ENCODE measurements around the gene SIM2. TPM values are rescaled to one million over a fixed set of nuclear protein-coding genes. Genes with fewer than 3 reads are reported as not detected.

The SIM2 gene
- total RNA-seq, 1 donor from 2014 or later, result 9.2 TPM

- Mint-ChIP-seq H3K27ac (ENCODE audit: unreplicated experiment) (no peak overlapping the region), H3K36me3 (ENCODE audit: low read depth, unreplicated experiment) (peaks cover 13% of the 10 kb centered on the region), H3K9me3 (ENCODE audit: unreplicated experiment) (peaks cover 1% of the 10 kb centered on the region), H3K4me1 (ENCODE audit: low read depth, unreplicated experiment) (no peaks in the 10 kb centered on the region), H3K27me3 (ENCODE audit: low read depth, unreplicated experiment) (peaks cover 22% of the 10 kb centered on the region), H3K4me3 (ENCODE audit: unreplicated experiment) (no peak overlapping the region)
- no peak overlapping the region for H3K27ac ChIP-seq (ENCODE audit: low read depth, low read length)
- TF ChIP-seq CTCF (IDR thresholded peaks at IDR 0.05; ENCODE audit: insufficient read depth, low read depth, low read length), result no peak
- no peak for TF ChIP-seq EZH2 (IDR thresholded peaks at IDR 0.05; ENCODE audit: insufficient read depth, low read length)
- no peak for FAIRE-seq
- H3K4me3 ChIP-seq (ENCODE audit: insufficient read depth, low read depth, low read length), result no peak overlapping the region
- no peak overlapping the region for H3K9ac ChIP-seq (ENCODE audit: low read length)
- H3K36me3 ChIP-seq (ENCODE audit: insufficient read depth, low read length), result no peaks in the 10 kb centered on the region
- H3K79me2 ChIP-seq (ENCODE audit: insufficient read depth, low read length), result no peaks in the 10 kb centered on the region
- no peak for DNase-seq (ENCODE audit: low read depth)
- no peaks in the 10 kb centered on the region for H3K9me3 ChIP-seq (ENCODE audit: insufficient read depth, low read depth, low read length)
- H3K27me3 ChIP-seq (ENCODE audit: insufficient read depth, low read length), result peaks cover 8% of the 10 kb centered on the region
- H2AFZ ChIP-seq (ENCODE audit: low read depth, low read length), result no peak overlapping the region
- no peak overlapping the region for H3K4me2 ChIP-seq (ENCODE audit: low read length)
- no peaks in the 10 kb centered on the region for H4K20me1 ChIP-seq (ENCODE audit: insufficient read depth, low read length)
- H3K4me1 ChIP-seq (ENCODE audit: insufficient read depth, low read length), result no peaks in the 10 kb centered on the region
Observed at GRCh38 chr21:36724660-36725059, 25.7 kb downstream of the SIM2 start.

DNA sequence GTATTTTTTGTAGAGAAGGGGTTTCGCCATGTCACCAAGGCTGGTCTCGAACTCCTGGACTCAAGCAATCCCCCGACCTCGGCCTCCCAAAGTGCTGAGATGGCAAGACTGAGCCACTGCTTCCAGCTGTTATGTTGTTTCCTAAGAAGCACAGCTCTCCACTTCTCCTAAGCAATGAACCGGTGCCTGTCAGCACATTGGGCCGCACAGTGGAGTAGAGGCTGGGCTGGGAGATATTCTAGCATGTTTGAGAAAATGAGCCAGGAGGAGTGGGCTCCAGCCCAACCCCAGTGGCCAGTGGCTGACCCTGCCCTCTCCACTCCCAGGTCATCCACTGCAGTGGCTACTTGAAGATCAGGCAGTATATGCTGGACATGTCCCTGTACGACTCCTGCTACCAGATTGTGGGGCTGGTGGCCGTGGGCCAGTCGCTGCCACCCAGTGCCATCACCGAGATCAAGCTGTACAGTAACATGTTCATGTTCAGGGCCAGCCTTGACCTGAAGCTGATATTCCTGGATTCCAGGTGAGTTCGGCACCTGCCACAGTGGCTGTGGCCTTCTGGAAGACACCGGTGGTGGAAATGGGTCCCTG, 27.0 kb downstream of the SIM2 start:
- no peak overlapping the region for H3K4me3 Mint-ChIP-seq (ENCODE audit: unreplicated experiment)
- no peaks in the 10 kb centered on the region for H3K4me1 ChIP-seq (ENCODE audit: insufficient read depth, low read length)
- FAIRE-seq, result no peak
- TF ChIP-seq EZH2 (IDR thresholded peaks at IDR 0.05; ENCODE audit: insufficient read depth, low read length) (no peak), CTCF (IDR thresholded peaks at IDR 0.05; ENCODE audit: insufficient read depth, low read depth, low read length) (no peak)
- H3K27me3 ChIP-seq (ENCODE audit: insufficient read depth, low read length), result peaks cover 17% of the 10 kb centered on the region
- no peak overlapping the region for H3K4me3 ChIP-seq (ENCODE audit: insufficient read depth, low read depth, low read length)
- no peak overlapping the region for H3K4me2 ChIP-seq (ENCODE audit: low read length)
- peaks cover 17% of the 10 kb centered on the region for H3K36me3 Mint-ChIP-seq (ENCODE audit: low read depth, unreplicated experiment)
- no peaks in the 10 kb centered on the region for H3K4me1 Mint-ChIP-seq (ENCODE audit: low read depth, unreplicated experiment)
- H2AFZ ChIP-seq (ENCODE audit: low read depth, low read length), result no peak overlapping the region
- H3K79me2 ChIP-seq (ENCODE audit: insufficient read depth, low read length), result no peaks in the 10 kb centered on the region
- no peaks in the 10 kb centered on the region for H4K20me1 ChIP-seq (ENCODE audit: insufficient read depth, low read length)
- no peaks in the 10 kb centered on the region for H3K9me3 Mint-ChIP-seq (ENCODE audit: unreplicated experiment)
- no peak overlapping the region for H3K9ac ChIP-seq (ENCODE audit: low read length)
- DNase-seq (ENCODE audit: low read depth), result no peak
- no peaks in the 10 kb centered on the region for H3K36me3 ChIP-seq (ENCODE audit: insufficient read depth, low read length)
- peaks cover 25% of the 10 kb centered on the region for H3K27me3 Mint-ChIP-seq (ENCODE audit: low read depth, unreplicated experiment)
- no peaks in the 10 kb centered on the region for H3K9me3 ChIP-seq (ENCODE audit: insufficient read depth, low read depth, low read length)
- H3K27ac Mint-ChIP-seq (ENCODE audit: unreplicated experiment), result no peak overlapping the region
- no peak overlapping the region for H3K27ac ChIP-seq (ENCODE audit: low read depth, low read length)

DNA sequence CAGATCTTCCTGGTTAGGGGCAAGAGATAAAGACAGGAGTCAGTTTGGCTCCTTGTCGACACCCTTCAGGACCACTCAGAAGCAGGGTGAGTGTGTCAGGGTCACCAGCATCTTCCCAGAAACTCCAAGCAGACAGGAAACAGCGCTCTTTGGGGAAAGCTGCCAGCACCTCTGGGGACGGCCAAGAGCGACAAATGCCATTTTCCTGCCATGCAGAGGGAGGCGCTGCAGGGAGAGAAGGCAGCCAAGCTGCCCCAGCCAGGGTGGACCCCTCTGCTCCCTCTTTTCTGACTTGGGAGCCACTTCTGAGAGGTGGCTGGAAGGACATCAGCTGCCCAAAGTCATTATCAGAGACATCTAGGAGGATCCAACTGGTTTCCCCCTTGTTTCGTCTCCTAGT, 29.0 kb downstream of the SIM2 start:
- no peaks in the 10 kb centered on the region for H3K4me1 Mint-ChIP-seq (ENCODE audit: low read depth, unreplicated experiment)
- Histone ChIP-seq H3K9me3 (ENCODE audit: insufficient read depth, low read depth, low read length) (no peaks in the 10 kb centered on the region), H3K36me3 (ENCODE audit: insufficient read depth, low read length) (no peaks in the 10 kb centered on the region), H3K27ac (ENCODE audit: low read depth, low read length) (no peak overlapping the region), H3K4me3 (ENCODE audit: insufficient read depth, low read depth, low read length) (no peak overlapping the region), H4K20me1 (ENCODE audit: insufficient read depth, low read length) (no peaks in the 10 kb centered on the region), H3K27me3 (ENCODE audit: insufficient read depth, low read length) (peaks cover 24% of the 10 kb centered on the region), H3K4me2 (ENCODE audit: low read length) (no peak overlapping the region), H3K79me2 (ENCODE audit: insufficient read depth, low read length) (no peaks in the 10 kb centered on the region), H3K9ac (ENCODE audit: low read length) (no peak overlapping the region), H2AFZ (ENCODE audit: low read depth, low read length) (no peak overlapping the region), H3K4me1 (ENCODE audit: insufficient read depth, low read length) (no peaks in the 10 kb centered on the region)
- no peak for FAIRE-seq
- H3K4me3 Mint-ChIP-seq (ENCODE audit: unreplicated experiment), result no peak overlapping the region
- H3K27ac Mint-ChIP-seq (ENCODE audit: unreplicated experiment), result no peak overlapping the region
- DNase-seq (ENCODE audit: low read depth), result no peak
- TF ChIP-seq EZH2 (IDR thresholded peaks at IDR 0.05; ENCODE audit: insufficient read depth, low read length) (no peak), CTCF (IDR thresholded peaks at IDR 0.05; ENCODE audit: insufficient read depth, low read depth, low read length) (no peak)
- H3K9me3 Mint-ChIP-seq (ENCODE audit: unreplicated experiment), result peaks cover 2% of the 10 kb centered on the region
- H3K36me3 Mint-ChIP-seq (ENCODE audit: low read depth, unreplicated experiment), result peaks cover 15% of the 10 kb centered on the region
- H3K27me3 Mint-ChIP-seq (ENCODE audit: low read depth, unreplicated experiment), result peaks cover 39% of the 10 kb centered on the region

Data from astrocyte (in vitro differentiated cells and primary cell).